Measurements from ENCODE around the gene RGS11.

- TF ChIP-seq CTCF (IDR thresholded peaks at IDR 0.05), result no peak
- no peak for TF ChIP-seq POLR2A (IDR thresholded peaks at IDR 0.05)
Measured at GRCh38 chr16:286491-287297, 10.9 kb upstream of the RGS11 start.

Data from esophagus squamous epithelium (tissue), 4 donors.